A549 (cell line): ENCODE data around the gene MAT1A. TPM values are rescaled to one million over a fixed set of nuclear protein-coding genes. Genes with fewer than 3 reads are reported as not detected.

Source experiments
- ATAC-seq, 2 experiments: fragments of 200-7000 bp in 1 of 2; fragments of >200 bp in 1 of 2; cut with Nextera tagmentation in 1 of 2; cut with Tn5 transposase in 1 of 2; 3 replicates each; pipeline versions ENCODE4 v1.8.0 to v1.9.1; 2018 to 2020; ENCODE audit warnings: mild to moderate bottlenecking in 1 of 2, moderate library complexity in 1 of 2
- CTCF ChIA-PET: fragments of 300-600 bp; sonication (Branson Sonifier 250); formaldehyde crosslinking; extraction: SDS; loops from one replicate; lab custom pipeline; 2021; ENCODE audit warnings: antibody characterized with exemption, inconsistent platforms; lab: Yijun Ruan, JAX
- POLR2A ChIA-PET: fragments of 350-600 bp; formaldehyde crosslinking; extraction: SDS; loops from one replicate; lab custom pipeline; 2021; ENCODE audit warnings: antibody characterized with exemption, inconsistent platforms; lab: Yijun Ruan, JAX
- DNase-seq, 2 experiments: peaks; one replicate each; pipeline versions ENCODE4 v3.0.0 to v3.0.0-alpha.2; 2011 to 2016; ENCODE audit warnings: low read depth in 1 of 2, low spot score in 1 of 2
- FAIRE-seq: peaks from 2 replicates; lab custom pipeline; 2011; peaks lifted over from hg19 to GRCh38; lab: Jason Lieb, UNC
- H3K27ac ChIP-seq, 2 experiments: fragments of >200 bp; sonication (Bioruptor Twin); formaldehyde crosslinking; 3 replicates each; pipeline ENCODE4 v1.5.1; 2016 to 2017
- H3K4me1 ChIP-seq: fragments of >200 bp; sonication (Bioruptor Twin); formaldehyde crosslinking; 3 replicates; pipeline ENCODE4 v1.6.1; 2016
- H3K4me2 ChIP-seq: fragments of >200 bp; sonication (Bioruptor Twin); formaldehyde crosslinking; 3 replicates; pipeline ENCODE4 v1.6.1; 2016
- H3K4me3 ChIP-seq: fragments of >200 bp; sonication (Bioruptor Twin); formaldehyde crosslinking; 3 replicates; pipeline ENCODE4 v1.5.1; 2016
- H3K9me3 ChIP-seq: fragments of >200 bp; sonication (Bioruptor Twin); formaldehyde crosslinking; 3 replicates; pipeline ENCODE4 v1.6.1; 2016
- CBX8 ChIP-seq: fragments of 200-600 bp; sonication (generic); IDR thresholded peaks from 2 replicates; pipeline ENCODE4 v1.6.1; 2016
- CHD2 ChIP-seq: fragments of 150-350 bp; IDR thresholded peaks from 2 replicates; pipeline ENCODE4 v1.6.1; 2014; ENCODE audit warnings: low read length; ENCODE audit not compliant: partially characterized antibody
- CHD4 ChIP-seq: fragments of 200-600 bp; sonication (generic); IDR thresholded peaks from 2 replicates; pipeline ENCODE4 v1.6.1; 2016; ENCODE audit warnings: antibody characterized with exemption, mild to moderate bottlenecking, borderline replicate concordance
- EHMT2 ChIP-seq: fragments of 200-600 bp; sonication (generic); IDR thresholded peaks from 2 replicates; pipeline ENCODE4 v1.6.1; 2016; ENCODE audit warnings: antibody characterized with exemption, low read depth, mild to moderate bottlenecking, moderate library complexity
- FOSL2 ChIP-seq, 2 experiments: fragments of 450-650 bp in 1 of 2; fragments of >200 bp in 1 of 2; sonication (Bioruptor Twin) in 1 of 2; formaldehyde crosslinking; IDR thresholded peaks; 2 replicates each; pipeline versions ENCODE4 v1.5.0 to v1.6.1; 2016 to 2020; ENCODE audit warnings: mild to moderate bottlenecking in 1 of 2, moderate library complexity in 1 of 2
- JUNB ChIP-seq: fragments of >200 bp; sonication (Bioruptor Twin); formaldehyde crosslinking; IDR thresholded peaks from 2 replicates; pipeline ENCODE4 v1.6.1; 2016
- MYC ChIP-seq: IDR thresholded peaks from 2 replicates; pipeline ENCODE4 v1.6.1; 2012; ENCODE audit warnings: mild to moderate bottlenecking, inconsistent platforms, low read length, improper control_type of control experiment, borderline replicate concordance
- NFE2L2 ChIP-seq: fragments of 150-350 bp; conservative IDR thresholded peaks from 2 replicates; pipeline ENCODE4 v1.6.1; 2014; ENCODE audit warnings: low read length
- NPAS2 ChIP-seq: fragments of 250-450 bp; sonication (Bioruptor Pico); IDR thresholded peaks from 2 replicates; pipeline ENCODE4 v1.8.0; 2022; ENCODE audit warnings: mild to moderate bottlenecking, moderate library complexity, borderline replicate concordance
- PHF8 ChIP-seq: fragments of 200-600 bp; sonication (generic); IDR thresholded peaks from 2 replicates; pipeline ENCODE4 v1.6.1; 2016; ENCODE audit warnings: low read depth, mild to moderate bottlenecking, antibody characterized with exemption, moderate library complexity, borderline replicate concordance
- RARB ChIP-seq: fragments of 250-450 bp; sonication (Bioruptor Pico); IDR thresholded peaks from 2 replicates; pipeline ENCODE4 v1.8.0; 2021; ENCODE audit warnings: mild to moderate bottlenecking, moderate library complexity
- RFX5 ChIP-seq: fragments of 450-650 bp; IDR thresholded peaks from 2 replicates; pipeline ENCODE4 v1.7.1; 2014; ENCODE audit warnings: antibody characterized with exemption, mild to moderate bottlenecking, moderate library complexity
- RNF2 ChIP-seq: fragments of 200-600 bp; sonication (generic); IDR thresholded peaks from 2 replicates; pipeline ENCODE4 v1.6.1; 2016; ENCODE audit warnings: low read depth, mild to moderate bottlenecking, antibody characterized with exemption, moderate library complexity, borderline replicate concordance
- SREBF2 ChIP-seq: fragments of 450-650 bp; IDR thresholded peaks from 2 replicates; pipeline ENCODE4 v1.6.1; 2014; ENCODE audit warnings: mild to moderate bottlenecking, moderate library complexity
- TFCP2L1 ChIP-seq: fragments of 250-450 bp; sonication (Bioruptor Pico); IDR thresholded peaks from 2 replicates; pipeline ENCODE4 v1.5.0; 2021; ENCODE audit warnings: mild to moderate bottlenecking
- TP53 ChIP-seq: fragments of 250-450 bp; sonication (Bioruptor Pico); IDR thresholded peaks from 2 replicates; pipeline ENCODE4 v1.5.0; 2021; ENCODE audit warnings: mild to moderate bottlenecking, moderate library complexity
- ZNF302 ChIP-seq: fragments of 250-450 bp; sonication (Bioruptor Pico); IDR thresholded peaks from 2 replicates; pipeline ENCODE4 v1.9.0; 2021; ENCODE audit warnings: inconsistent platforms, mild to moderate bottlenecking, moderate library complexity
- WGBS: methylation state at CpG from one replicate; pipeline ENCODE4 v1.1.6; 2017; ENCODE audit errors: missing lambda C conversion rate; 5-methylcytosine and 5-hydroxymethylcytosine counted together
- polyA plus RNA-seq, 4 experiments: library from polyadenylated mRNA; depleted of rRNA in 3 of 4; stranded (reverse); fragments of >200 nt; fragmentation: RNase III in 1 of 4; extraction: RNeasy Plus Mini Kit Qiagen cat#74134 plus additional on column Dnase treatment in 1 of 4; gene quantifications; 2 replicates in 3 of 4; 3 replicates in 1 of 4; pipeline ENCODE4 v1.2.3, GENCODE V29; 2011 to 2017
- TF ChIP-seq, protein P1 (sequence below): fragments of 250-450 bp; sonication (Bioruptor Pico); IDR thresholded peaks from 2 replicates; pipeline ENCODE4 v1.5.0; 2021; ENCODE audit warnings: mild to moderate bottlenecking, moderate library complexity, borderline replicate concordance
- TF ChIP-seq, protein P2 (sequence below): fragments of >200 bp; sonication (Bioruptor Twin); formaldehyde crosslinking; IDR thresholded peaks from 3 replicates; pipeline ENCODE4 v1.6.1; 2016
- TF ChIP-seq, protein P3 (sequence below): fragments of 450-650 bp; IDR thresholded peaks from 2 replicates; pipeline ENCODE4 v1.6.1; 2014; ENCODE audit warnings: antibody characterized with exemption
- TF ChIP-seq, protein P4 (sequence below): IDR thresholded peaks from 2 replicates; pipeline ENCODE4 v1.6.1; 2012
- TF ChIP-seq, protein P5 (sequence below): fragments of 200-600 bp; sonication (generic); IDR thresholded peaks from 2 replicates; pipeline ENCODE4 v1.6.1; 2016; ENCODE audit warnings: antibody characterized with exemption, mild to moderate bottlenecking, moderate library complexity
- TF ChIP-seq, protein P6 (sequence below): fragments of 250-450 bp; sonication (Bioruptor Pico); IDR thresholded peaks from 2 replicates; pipeline ENCODE4 v1.5.0; 2020; ENCODE audit warnings: low read depth, mild to moderate bottlenecking, moderate library complexity

MAT1A gene
- polyA plus RNA-seq, 2 of the 4 experiments (the other 2 are of a cell fraction): 0.03 to 0.13 TPM

DNA sequence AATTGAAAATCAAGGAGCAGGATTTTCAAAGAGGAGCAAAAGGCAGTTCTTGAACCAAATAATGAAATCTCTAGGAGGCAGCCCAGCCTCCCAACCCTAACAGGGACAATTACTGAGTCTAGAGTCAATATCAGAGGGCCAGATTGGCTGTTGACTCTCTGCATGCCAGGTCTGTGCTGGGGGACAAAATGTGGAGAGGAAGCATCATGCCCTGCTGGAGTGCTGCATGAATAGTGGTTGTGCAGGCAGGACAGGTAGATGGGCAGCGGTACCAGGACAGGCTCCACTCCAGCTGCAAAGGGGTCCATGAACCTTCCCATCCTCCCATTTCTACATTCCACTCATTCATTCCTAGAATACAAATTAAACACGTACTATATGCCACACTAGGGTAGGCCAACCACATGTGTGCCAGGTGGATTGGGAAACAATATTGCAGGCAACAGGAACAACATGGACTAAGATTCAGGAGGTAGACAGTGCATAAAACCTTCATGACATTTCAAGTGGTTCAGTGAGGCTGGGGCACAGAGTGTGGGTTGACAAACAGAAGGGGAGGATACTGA, 30.4 kb upstream of the MAT1A start:
- ChIA-PET CTCF (no interaction called here), POLR2A (no interaction called here)
- H3K9me3 ChIP-seq: no peaks in the 10 kb centered on the region
- ATAC-seq: no peak; a peak in 1 of 6 replicates
- H3K4me1 ChIP-seq: no peaks in the 10 kb centered on the region
- FAIRE-seq: no peak
- no peak overlapping the region for H3K27ac ChIP-seq
- WGBS: 54% methylated on average over 2 of the region's 2 CpGs
- no peak overlapping the region for H3K4me2 ChIP-seq
- DNase-seq: no peak
- no peak for TF ChIP-seq CHD4
- no peak for TF ChIP-seq MYC
- TF ChIP-seq, all 56 proteins: peak for 0
- no peak overlapping the region for H3K4me3 ChIP-seq

DNA sequence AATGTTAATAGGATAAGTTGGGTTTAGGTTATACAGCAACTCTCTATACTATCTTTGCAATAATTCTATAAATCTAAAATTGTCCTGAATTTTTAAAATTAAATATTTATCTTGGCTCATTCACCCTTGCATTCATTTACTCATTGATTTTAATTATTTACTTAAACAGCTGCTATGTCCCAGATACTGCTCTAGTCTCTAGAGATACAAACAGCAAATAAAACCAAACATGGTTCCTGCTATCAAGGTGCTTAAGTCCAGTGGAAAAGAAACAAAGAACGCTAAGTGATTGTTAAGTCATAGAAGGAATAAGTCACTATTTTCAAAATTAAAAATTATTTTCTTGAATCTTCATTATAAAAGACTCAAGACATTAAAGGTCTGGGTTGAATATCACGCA, 29.9 kb upstream of the MAT1A start:
- POLR2A ChIA-PET: no interaction called here

DNA sequence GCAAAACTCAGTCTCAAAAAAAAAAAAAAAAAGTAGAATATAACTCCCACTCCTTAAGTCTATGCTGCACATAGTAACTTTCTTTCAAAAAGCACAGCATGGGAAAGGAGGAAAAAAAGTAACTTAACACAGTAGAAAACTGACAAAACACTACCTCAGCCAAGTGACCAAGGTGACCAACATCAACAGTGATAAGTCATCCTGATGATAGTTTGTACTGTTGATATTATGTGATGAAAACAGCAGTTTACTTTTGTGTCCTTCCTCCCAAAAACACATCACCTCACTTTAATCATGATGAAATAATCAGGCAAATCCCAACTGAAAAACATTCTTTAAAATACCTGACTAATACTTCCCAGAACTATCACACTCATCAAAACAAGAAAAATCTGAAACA, 29.3 kb upstream of the MAT1A start:
- Histone ChIP-seq H3K4me1 (no peaks in the 10 kb centered on the region), H3K9me3 (no peaks in the 10 kb centered on the region), H3K4me3 (no peak overlapping the region), H3K4me2 (no peak overlapping the region), H3K27ac (no peak overlapping the region)
- no peak for DNase-seq
- ATAC-seq: no peak
- ChIA-PET CTCF (no interaction called here), POLR2A (no interaction called here)
- FAIRE-seq: no peak
- TF ChIP-seq, protein P1, sequence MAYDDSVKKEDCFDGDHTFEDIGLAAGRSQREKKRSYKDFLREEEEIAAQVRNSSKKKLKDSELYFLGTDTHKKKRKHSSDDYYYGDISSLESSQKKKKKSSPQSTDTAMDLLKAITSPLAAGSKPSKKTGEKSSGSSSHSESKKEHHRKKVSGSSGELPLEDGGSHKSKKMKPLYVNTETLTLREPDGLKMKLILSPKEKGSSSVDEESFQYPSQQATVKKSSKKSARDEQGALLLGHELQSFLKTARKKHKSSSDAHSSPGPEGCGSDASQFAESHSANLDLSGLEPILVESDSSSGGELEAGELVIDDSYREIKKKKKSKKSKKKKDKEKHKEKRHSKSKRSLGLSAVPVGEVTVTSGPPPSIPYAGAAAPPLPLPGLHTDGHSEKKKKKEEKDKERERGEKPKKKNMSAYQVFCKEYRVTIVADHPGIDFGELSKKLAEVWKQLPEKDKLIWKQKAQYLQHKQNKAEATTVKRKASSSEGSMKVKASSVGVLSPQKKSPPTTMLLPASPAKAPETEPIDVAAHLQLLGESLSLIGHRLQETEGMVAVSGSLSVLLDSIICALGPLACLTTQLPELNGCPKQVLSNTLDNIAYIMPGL (CRISPR knock-in tag): no peak
- TF ChIP-seq CHD4 (no peak), EHMT2 (no peak), RNF2 (no peak), RFX5 (no peak), TFCP2L1 (CRISPR knock-in tag) (no peak), PHF8 (no peak), RARB (CRISPR knock-in tag) (no peak), CBX8 (no peak), FOSL2 (IDR thresholded peaks at IDR 0.05) (no peak), FOSL2 (CRISPR knock-in tag; IDR thresholded peaks at IDR 0.05) (no peak), NPAS2 (CRISPR knock-in tag) (no peak)
- TF ChIP-seq, protein P2, sequence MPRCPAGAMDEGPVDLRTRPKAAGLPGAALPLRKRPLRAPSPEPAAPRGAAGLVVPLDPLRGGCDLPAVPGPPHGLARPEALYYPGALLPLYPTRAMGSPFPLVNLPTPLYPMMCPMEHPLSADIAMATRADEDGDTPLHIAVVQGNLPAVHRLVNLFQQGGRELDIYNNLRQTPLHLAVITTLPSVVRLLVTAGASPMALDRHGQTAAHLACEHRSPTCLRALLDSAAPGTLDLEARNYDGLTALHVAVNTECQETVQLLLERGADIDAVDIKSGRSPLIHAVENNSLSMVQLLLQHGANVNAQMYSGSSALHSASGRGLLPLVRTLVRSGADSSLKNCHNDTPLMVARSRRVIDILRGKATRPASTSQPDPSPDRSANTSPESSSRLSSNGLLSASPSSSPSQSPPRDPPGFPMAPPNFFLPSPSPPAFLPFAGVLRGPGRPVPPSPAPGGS: no peak
- TF ChIP-seq, protein P3, sequence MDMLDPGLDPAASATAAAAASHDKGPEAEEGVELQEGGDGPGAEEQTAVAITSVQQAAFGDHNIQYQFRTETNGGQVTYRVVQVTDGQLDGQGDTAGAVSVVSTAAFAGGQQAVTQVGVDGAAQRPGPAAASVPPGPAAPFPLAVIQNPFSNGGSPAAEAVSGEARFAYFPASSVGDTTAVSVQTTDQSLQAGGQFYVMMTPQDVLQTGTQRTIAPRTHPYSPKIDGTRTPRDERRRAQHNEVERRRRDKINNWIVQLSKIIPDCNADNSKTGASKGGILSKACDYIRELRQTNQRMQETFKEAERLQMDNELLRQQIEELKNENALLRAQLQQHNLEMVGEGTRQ: no peak
- TF ChIP-seq, protein P4, sequence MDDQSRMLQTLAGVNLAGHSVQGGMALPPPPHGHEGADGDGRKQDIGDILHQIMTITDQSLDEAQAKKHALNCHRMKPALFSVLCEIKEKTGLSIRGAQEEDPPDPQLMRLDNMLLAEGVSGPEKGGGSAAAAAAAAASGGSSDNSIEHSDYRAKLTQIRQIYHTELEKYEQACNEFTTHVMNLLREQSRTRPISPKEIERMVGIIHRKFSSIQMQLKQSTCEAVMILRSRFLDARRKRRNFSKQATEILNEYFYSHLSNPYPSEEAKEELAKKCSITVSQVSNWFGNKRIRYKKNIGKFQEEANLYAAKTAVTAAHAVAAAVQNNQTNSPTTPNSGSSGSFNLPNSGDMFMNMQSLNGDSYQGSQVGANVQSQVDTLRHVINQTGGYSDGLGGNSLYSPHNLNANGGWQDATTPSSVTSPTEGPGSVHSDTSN: no peak
- TF ChIP-seq, protein P5, sequence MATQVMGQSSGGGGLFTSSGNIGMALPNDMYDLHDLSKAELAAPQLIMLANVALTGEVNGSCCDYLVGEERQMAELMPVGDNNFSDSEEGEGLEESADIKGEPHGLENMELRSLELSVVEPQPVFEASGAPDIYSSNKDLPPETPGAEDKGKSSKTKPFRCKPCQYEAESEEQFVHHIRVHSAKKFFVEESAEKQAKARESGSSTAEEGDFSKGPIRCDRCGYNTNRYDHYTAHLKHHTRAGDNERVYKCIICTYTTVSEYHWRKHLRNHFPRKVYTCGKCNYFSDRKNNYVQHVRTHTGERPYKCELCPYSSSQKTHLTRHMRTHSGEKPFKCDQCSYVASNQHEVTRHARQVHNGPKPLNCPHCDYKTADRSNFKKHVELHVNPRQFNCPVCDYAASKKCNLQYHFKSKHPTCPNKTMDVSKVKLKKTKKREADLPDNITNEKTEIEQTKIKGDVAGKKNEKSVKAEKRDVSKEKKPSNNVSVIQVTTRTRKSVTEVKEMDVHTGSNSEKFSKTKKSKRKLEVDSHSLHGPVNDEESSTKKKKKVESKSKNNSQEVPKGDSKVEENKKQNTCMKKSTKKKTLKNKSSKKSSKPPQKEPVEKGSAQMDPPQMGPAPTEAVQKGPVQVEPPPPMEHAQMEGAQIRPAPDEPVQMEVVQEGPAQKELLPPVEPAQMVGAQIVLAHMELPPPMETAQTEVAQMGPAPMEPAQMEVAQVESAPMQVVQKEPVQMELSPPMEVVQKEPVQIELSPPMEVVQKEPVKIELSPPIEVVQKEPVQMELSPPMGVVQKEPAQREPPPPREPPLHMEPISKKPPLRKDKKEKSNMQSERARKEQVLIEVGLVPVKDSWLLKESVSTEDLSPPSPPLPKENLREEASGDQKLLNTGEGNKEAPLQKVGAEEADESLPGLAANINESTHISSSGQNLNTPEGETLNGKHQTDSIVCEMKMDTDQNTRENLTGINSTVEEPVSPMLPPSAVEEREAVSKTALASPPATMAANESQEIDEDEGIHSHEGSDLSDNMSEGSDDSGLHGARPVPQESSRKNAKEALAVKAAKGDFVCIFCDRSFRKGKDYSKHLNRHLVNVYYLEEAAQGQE: no peak

More for the DNA sequence above, 29.9 kb upstream of the MAT1A start:
- Histone ChIP-seq H3K9me3 (no peaks in the 10 kb centered on the region), H3K4me1 (no peaks in the 10 kb centered on the region), H3K27ac (no peak overlapping the region), H3K4me2 (no peak overlapping the region), H3K4me3 (no peak overlapping the region)
- no peak for DNase-seq
- CTCF ChIA-PET: no interaction called here
- WGBS: 40% methylated on average over 2 of the region's 2 CpGs
- FAIRE-seq: no peak
- ATAC-seq: no peak
- no peak for TF ChIP-seq TP53
- TF ChIP-seq SREBF2: no peak
- TF ChIP-seq ZNF302 (CRISPR knock-in tag): no peak
- no peak for TF ChIP-seq NFE2L2
- no peak for TF ChIP-seq JUNB
- TF ChIP-seq, protein P6, sequence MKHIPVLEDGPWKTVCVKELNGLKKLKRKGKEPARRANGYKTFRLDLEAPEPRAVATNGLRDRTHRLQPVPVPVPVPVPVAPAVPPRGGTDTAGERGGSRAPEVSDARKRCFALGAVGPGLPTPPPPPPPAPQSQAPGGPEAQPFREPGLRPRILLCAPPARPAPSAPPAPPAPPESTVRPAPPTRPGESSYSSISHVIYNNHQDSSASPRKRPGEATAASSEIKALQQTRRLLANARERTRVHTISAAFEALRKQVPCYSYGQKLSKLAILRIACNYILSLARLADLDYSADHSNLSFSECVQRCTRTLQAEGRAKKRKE (CRISPR knock-in tag): no peak
- no peak for TF ChIP-seq CHD2
- TF ChIP-seq NPAS2 (CRISPR knock-in tag): no peak
